ENCODE measurements around the gene ATE1.

The ATE1 gene

GRCh38 chr10:121772884-121773283 lies 154.9 kb downstream of the ATE1 start:
- H3K27me3 ChIP-seq (ENCODE audit: low read depth, low read length), result no peaks in the 10 kb centered on the region
- H3K9ac ChIP-seq (ENCODE audit: low read length), result no peak overlapping the region
- TF ChIP-seq EZH2phosphoT487 (IDR thresholded peaks at IDR 0.05; ENCODE audit: low read depth) (no peak), CTCF (IDR thresholded peaks at IDR 0.05; ENCODE audit: low read depth, low read length) (no peak)
- H4K20me1 ChIP-seq (ENCODE audit: insufficient read depth, low read length), result no peaks in the 10 kb centered on the region
- H3K9me3 ChIP-seq (ENCODE audit: insufficient read depth, low read length), result no peaks in the 10 kb centered on the region
- H3K4me2 ChIP-seq (ENCODE audit: low read length), result no peak overlapping the region
- H3K4me3 ChIP-seq (ENCODE audit: low read length), result no peak overlapping the region
- no peaks in the 10 kb centered on the region for H3K79me2 ChIP-seq (ENCODE audit: low read length)
- no peak overlapping the region for H3K27ac ChIP-seq (ENCODE audit: low read length)
- no peak overlapping the region for H2AFZ ChIP-seq (ENCODE audit: low read depth, low read length)
- peaks cover 15% of the 10 kb centered on the region for H3K4me1 ChIP-seq (ENCODE audit: low read length)
- no peaks in the 10 kb centered on the region for H3K36me3 ChIP-seq (replicated peaks; ENCODE audit: low read depth, low read length)

GRCh38 chr10:121772406-121772805 lies 155.4 kb downstream of the ATE1 start:
- H3K4me2 ChIP-seq (ENCODE audit: low read length), result no peak overlapping the region
- no peaks in the 10 kb centered on the region for H3K79me2 ChIP-seq (ENCODE audit: low read length)
- no peak overlapping the region for H3K9ac ChIP-seq (ENCODE audit: low read length)

GRCh38 chr10:121771966-121772365 lies 155.9 kb downstream of the ATE1 start:
- no peak overlapping the region for H3K4me3 ChIP-seq (ENCODE audit: low read length)
- no peak overlapping the region for H2AFZ ChIP-seq (ENCODE audit: low read depth, low read length)
- no peak overlapping the region for H3K27ac ChIP-seq (ENCODE audit: low read length)
- no peaks in the 10 kb centered on the region for H3K79me2 ChIP-seq (ENCODE audit: low read length)
- H3K27me3 ChIP-seq (ENCODE audit: low read depth, low read length), result no peaks in the 10 kb centered on the region
- H3K4me2 ChIP-seq (ENCODE audit: low read length), result no peak overlapping the region
- no peak for TF ChIP-seq EZH2phosphoT487 (IDR thresholded peaks at IDR 0.05; ENCODE audit: low read depth)
- TF ChIP-seq CTCF (IDR thresholded peaks at IDR 0.05; ENCODE audit: low read depth, low read length), result no peak
- H3K36me3 ChIP-seq (replicated peaks; ENCODE audit: low read depth, low read length), result no peaks in the 10 kb centered on the region
- no peaks in the 10 kb centered on the region for H4K20me1 ChIP-seq (ENCODE audit: insufficient read depth, low read length)
- peaks cover 15% of the 10 kb centered on the region for H3K4me1 ChIP-seq (ENCODE audit: low read length)
- no peak overlapping the region for H3K9ac ChIP-seq (ENCODE audit: low read length)
- H3K9me3 ChIP-seq (ENCODE audit: insufficient read depth, low read length), result no peaks in the 10 kb centered on the region

More at GRCh38 chr10:121772406-121772805, 155.4 kb downstream of the ATE1 start:
- no peaks in the 10 kb centered on the region for H3K9me3 ChIP-seq (ENCODE audit: insufficient read depth, low read length)
- peaks cover 15% of the 10 kb centered on the region for H3K4me1 ChIP-seq (ENCODE audit: low read length)
- no peak overlapping the region for H3K27ac ChIP-seq (ENCODE audit: low read length)
- H2AFZ ChIP-seq (ENCODE audit: low read depth, low read length), result no peak overlapping the region
- H3K36me3 ChIP-seq (replicated peaks; ENCODE audit: low read depth, low read length), result no peaks in the 10 kb centered on the region
- no peak overlapping the region for H3K4me3 ChIP-seq (ENCODE audit: low read length)
- no peak for TF ChIP-seq CTCF (IDR thresholded peaks at IDR 0.05; ENCODE audit: low read depth, low read length)
- no peaks in the 10 kb centered on the region for H4K20me1 ChIP-seq (ENCODE audit: insufficient read depth, low read length)
- H3K27me3 ChIP-seq (ENCODE audit: low read depth, low read length), result no peaks in the 10 kb centered on the region

- H4K20me1 ChIP-seq (ENCODE audit: insufficient read depth, low read length), result no peaks in the 10 kb centered on the region
- no peak overlapping the region for H3K9ac ChIP-seq (ENCODE audit: low read length)
- TF ChIP-seq EZH2phosphoT487 (IDR thresholded peaks at IDR 0.05; ENCODE audit: low read depth) (no peak), CTCF (IDR thresholded peaks at IDR 0.05; ENCODE audit: low read depth, low read length) (no peak)
- H3K27me3 ChIP-seq (ENCODE audit: low read depth, low read length), result no peaks in the 10 kb centered on the region
- no peak overlapping the region for H2AFZ ChIP-seq (ENCODE audit: low read depth, low read length)
- H3K4me3 ChIP-seq (ENCODE audit: low read length), result no peak overlapping the region
- H3K4me2 ChIP-seq (ENCODE audit: low read length), result no peak overlapping the region
- no peaks in the 10 kb centered on the region for H3K36me3 ChIP-seq (replicated peaks; ENCODE audit: low read depth, low read length)
- H3K27ac ChIP-seq (ENCODE audit: low read length), result no peak overlapping the region
- no peaks in the 10 kb centered on the region for H3K79me2 ChIP-seq (ENCODE audit: low read length)
- no peaks in the 10 kb centered on the region for H3K9me3 ChIP-seq (ENCODE audit: insufficient read depth, low read length)
- no peaks in the 10 kb centered on the region for H3K4me1 ChIP-seq (ENCODE audit: low read length)
Observed at GRCh38 chr10:121766426-121766825, 161.4 kb downstream of the ATE1 start.
